Posterior cingulate gyrus (tissue), 11 donors: ENCODE data around the gene NUDC.
"Not testable (repeated sequence)": the region's sequence is repeated elsewhere in the genome, so short reads cannot be mapped to it uniquely, and the experiment has no call there.

Source experiments
- DNase-seq, 10 donors: peaks; one replicate each; pipeline versions ENCODE4 v3.0.0 to v3.0.0-alpha.2; 2020 to 2021; ENCODE audit warnings: mixed read lengths in 3 of 10
- intact Hi-C: fragments of 100-400 bp; cut with DNase I; formaldehyde crosslinking; loops from one replicate; pipeline ENCODE4 v1.15.1; 2023

The NUDC gene

DNA sequence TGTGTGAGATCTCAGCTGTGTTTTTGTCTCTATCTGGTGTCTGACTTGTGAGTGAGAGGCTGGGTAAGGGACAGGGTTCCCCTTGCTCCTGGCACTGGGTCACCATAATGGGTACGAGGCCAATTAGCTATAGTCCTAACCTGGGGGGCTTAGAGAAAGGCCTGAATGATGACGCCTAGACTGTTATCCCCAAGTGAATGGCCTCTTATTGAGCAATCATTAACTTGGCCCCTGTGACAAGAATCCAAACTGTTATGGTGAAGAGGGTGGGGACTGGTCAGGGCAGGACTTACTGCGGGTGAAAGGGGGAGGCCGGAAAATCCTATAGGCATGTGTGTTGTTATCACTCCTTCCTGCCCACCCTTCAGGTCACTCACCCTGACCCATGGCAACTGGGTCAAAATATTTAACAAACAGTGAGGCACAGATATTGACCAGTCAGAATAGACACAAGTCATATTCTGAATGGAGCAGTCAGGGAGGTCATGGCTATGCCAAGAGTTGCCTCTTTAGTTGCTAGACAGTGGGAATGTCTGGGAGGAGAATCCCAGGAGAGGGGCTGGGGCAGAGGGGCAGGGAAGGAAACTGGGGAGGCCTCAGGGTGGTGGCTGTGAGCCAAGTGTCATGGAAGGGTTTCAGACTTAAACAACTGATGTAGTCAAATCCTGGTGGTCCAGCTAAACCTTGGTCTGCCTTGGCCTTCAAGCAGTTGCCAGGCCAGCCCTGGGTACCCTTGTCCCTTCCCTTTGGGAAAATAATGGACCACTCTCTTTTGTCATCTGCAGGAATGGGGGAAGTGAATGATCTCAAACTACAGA, 11.0 kb upstream of the NUDC start:
- DNase-seq, result peak in 1 of 10 donors; percentile 7
- intact Hi-C loops, result no loop called here

DNA sequence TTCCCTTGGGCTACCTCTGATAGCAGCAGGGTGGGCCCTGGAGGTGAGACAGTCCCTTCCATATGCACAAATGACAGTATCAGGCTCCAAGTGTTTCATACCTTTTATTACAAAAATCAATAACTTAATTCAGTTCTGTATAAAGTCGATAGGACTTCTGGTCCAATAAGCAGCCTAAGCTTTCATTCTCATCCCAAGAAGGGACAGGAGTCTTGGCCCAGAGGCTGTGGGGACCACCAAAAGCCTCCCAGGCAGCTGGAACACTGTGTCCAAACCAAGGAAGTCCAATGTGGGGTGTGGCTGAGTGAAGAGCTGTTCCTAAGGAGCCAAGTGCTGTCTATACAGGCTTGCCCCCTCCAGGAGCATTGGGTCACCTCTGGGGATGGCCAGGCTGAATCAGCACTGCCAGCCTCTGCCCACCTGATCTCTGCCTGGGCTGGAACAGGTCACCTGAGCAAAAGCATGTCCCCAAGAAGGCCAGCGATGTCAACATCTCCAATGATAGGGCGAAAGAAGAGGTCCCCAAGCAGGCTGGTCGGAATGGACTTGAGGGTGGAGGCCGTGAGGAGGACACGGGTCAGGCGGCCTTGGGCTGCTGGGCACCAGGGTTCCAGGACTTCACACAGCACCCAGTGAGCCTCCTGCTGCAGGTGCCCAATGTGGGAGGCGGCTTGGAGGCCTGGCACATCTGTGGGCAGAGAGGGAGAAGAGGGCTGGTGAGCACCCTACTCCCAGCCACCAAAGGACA, 10.0 kb upstream of the NUDC start:
- intact Hi-C loops, result no loop called here
- DNase-seq, result peak in 1 of 10 donors; percentile 52

DNA sequence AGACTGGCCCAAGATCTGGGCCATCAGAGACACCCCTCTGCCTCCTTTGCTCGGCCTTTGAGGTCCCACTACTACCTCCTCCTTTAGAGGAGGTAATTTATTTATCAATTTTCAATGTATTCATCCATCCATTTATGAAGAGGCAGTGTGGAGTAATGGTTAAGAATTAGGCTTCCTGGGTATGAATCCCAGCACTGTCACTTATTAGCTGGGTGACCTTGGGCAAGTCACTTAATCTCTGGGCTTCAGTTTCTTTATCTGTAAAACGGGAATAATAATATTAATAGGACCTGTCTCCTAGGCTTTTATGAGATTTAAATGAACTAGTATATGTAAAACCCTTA, 9.4 kb upstream of the NUDC start:
- intact Hi-C loops, result no loop called here
- DNase-seq, result no peak

DNA sequence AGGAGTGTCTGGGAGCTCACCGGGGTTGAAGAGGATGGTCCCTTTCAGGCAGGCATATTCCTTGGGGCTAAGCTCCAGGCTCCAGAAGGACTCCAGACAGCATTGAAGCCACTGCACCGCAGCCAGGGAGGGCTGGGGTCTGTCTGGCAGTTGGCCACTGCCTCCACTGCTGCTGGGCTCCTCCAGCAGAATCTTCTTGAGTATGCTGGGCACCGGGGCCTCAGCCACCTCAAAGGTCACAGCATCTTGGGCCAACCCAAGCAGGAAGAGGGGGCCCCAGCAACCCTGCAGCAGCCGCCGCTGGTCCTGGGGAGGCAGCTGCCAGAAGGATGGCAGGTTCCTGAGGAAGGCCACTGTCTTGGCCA, 8.2 kb upstream of the NUDC start:
- DNase-seq, result peak in 1 of 10 donors; percentile 50
- intact Hi-C loops, result no loop called here

DNA sequence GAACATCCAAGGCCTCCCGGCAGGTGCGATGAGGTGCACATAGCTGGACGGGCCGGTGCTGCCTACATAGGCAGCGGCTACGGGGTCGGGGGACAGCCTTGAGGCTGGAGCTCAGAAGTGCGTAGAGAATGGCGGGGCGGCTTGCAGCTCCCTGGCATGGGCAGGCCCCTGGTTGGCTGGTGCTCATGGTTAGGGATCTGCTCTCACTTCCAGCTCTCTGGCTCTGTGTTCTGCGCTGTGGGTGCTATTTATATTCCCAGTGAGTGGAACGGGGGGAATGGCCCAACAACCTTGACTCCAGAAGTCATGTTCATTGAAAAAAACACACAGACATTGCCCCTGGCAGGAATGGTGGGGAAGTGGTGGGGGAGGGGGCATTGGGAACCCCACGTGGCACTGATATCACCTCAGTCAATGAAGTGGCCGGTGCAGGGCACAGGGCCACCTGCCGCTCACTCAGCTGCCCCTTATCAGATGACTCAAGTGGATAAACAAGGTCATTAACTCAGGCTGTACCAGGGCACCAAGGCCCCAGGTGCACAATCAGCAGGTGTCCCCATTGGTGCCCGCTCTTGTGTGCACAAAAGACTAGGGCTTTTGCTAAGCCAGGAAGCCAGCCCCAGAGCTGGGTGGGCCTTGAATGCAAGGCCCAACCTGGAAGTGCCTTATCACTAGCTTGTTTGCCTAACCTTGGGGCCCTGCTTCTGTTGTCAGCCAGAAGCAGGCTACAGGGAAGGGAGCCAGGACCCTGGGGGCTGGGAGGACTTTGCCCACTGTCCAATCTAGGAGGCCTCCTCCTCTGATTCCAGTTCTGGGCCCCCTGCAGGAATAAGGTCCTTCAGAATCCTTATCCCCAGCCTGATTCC, 7.6 kb upstream of the NUDC start, which contains the start of gene NR0B2:
NR0B2 (minus strand) TSS at position 222 of the 866 bp plus-strand sequence; CDS start at position 187, 35 bp downstream.
- peak in 1 of 10 donors; percentile 67 for DNase-seq
- intact Hi-C loops, result no loop called here

DNA sequence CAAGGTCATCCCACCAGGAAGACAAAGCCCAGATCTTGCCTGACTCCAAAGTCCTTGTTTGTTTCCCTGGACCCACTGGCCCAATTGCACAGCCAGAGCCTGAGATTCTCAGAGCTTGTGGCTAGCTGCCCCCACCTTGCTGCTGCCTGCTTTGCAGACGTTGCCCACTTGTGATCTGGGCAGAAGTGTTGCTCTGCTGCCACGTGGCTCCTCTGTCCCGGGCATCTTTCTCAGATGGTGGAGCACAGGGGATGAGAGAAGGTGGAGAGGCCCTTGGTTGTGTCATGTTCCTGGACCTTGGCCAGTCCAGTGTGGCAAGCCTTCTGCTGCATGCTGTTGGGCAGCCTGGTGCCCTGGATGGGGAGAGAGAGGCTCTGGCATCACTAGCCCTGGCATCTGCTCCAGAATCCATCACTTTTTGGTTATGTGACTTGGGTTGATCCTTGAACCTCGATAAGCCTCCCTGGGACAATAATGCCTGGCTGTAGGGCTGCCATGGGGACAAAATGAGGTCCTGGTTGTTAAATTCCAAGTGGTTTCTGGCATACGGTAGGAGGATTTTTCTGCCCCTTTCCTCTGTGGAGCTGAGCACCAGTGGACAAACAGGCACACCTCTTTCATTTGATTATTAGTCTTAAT, 6.2 kb upstream of the NUDC start:
- intact Hi-C loops, result no loop called here
- peak in 2 of 10 donors; percentile 20 to 26 for DNase-seq

DNA sequence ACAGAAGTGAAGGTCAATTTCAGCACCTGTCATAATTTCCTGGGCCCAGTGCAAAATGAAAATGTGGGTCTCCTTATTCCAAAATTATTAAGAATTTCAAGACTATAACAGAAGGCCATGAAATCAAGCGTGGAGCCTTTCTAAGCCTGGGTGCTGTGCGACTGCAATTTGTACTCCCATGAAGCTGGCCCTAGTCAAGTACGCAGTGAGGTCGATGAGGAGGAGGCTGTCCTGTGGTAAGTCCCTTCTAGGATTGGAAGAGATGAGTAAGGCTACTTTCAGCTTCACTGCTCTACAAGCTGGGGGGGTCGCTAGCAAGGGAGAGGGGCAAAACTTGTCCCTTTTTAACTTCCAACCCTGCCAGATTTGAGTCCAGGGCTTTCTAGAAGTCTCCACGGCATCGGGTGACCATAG, 410 bp upstream of the NUDC start:
- DNase-seq, result no peak
- intact Hi-C loops, result no loop called here

DNA sequence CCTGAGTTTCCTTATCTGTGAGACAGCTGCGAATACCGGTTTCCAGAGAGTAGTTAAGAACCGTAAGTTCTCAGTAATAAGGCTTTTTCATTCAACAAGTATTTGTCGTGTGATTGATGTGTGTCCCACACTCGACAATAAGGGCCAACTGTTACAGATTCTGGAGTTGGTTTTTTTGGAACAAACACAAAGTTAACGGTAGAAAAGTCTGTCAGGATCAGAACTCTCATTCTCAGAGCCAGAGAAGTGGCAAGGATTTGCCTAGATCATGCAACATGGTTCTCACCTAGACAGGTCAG, 837 bp downstream of the NUDC start:
- no peak for DNase-seq
- intact Hi-C loops, result no loop called here

DNA sequence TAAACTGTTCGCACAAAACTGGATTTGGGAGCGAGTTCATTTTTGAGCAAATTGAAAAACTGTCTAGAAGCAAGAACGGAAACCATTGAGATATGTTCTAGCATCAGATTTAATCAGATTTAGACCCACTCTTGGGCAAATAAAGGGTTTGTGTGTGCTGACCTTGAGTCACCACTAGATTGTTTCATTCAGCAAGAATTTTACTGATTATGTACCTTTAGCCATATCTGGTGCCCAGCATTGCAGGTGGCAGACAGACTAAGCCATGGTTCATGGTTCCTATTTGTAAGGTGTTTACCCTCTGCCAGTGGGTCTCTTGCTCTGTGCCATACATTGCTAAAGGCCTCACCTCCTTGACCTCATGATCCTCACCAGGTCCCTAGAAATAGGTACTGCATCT, 1.4 kb downstream of the NUDC start:
- intact Hi-C loops, result no loop called here
- peak in 1 of 10 donors; percentile 7 for DNase-seq

DNA sequence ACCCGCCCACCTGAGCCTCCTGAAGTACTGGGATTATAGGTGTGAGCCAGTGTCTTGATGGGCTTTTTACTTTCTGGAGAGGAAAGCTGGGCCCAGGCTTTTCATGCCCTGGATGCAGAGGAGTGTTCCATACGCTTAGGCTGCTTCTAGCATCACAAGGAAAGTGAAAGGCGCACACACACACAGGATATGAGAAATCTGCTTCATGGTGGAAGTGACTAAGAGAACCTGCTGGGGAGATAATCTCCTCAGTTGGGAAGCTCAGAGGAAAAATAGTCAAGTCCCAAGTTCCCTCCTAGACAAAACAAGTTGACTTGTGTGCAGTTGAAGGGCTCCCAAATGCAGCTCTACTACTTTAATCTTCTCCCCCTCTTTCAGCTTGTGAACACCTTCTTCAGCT, 2.2 kb downstream of the NUDC start:
- intact Hi-C loops, result no loop called here
- DNase-seq, result peak in 1 of 10 donors; percentile 4

DNA sequence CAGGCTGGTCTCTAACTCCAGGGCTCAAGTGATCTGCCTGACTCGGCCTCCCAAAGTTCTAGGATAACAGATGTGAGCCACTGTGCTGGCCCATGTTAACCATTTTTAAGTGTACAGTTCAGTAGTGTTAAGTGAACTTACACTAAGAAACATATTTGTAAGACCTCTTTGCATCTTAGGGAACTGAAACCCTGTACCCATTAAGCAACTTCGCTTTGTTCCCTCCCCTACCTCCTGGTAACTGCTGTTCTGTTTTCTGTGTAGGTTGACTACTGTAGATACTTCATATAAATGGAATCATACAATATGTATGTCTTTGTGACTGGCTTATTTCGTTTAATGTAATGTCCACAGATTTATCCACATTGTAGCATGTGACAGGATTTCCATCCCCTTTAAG, 11.0 kb downstream of the NUDC start:
- DNase-seq, result no peak
- intact Hi-C loops, result no loop called here

DNA sequence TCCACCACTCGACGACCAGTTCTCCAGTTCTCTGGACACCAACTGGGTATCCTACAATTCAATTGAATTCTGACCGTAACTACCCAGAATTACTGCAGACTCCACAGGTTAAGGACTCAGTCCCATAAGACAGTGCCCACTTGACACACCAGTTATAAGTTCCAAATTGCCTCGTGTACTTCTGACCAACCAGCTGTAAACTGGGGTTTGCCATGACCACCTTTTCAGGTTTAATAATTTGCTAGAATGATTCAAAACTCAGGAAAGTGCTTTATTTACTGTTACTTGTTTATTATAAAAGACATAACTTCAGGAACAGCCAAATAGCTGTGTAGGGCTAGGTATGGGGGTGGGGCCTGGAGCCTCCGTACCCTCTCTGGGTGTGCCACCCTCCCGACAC, 15.3 kb downstream of the NUDC start:
- intact Hi-C loops, result no loop called here

DNA sequence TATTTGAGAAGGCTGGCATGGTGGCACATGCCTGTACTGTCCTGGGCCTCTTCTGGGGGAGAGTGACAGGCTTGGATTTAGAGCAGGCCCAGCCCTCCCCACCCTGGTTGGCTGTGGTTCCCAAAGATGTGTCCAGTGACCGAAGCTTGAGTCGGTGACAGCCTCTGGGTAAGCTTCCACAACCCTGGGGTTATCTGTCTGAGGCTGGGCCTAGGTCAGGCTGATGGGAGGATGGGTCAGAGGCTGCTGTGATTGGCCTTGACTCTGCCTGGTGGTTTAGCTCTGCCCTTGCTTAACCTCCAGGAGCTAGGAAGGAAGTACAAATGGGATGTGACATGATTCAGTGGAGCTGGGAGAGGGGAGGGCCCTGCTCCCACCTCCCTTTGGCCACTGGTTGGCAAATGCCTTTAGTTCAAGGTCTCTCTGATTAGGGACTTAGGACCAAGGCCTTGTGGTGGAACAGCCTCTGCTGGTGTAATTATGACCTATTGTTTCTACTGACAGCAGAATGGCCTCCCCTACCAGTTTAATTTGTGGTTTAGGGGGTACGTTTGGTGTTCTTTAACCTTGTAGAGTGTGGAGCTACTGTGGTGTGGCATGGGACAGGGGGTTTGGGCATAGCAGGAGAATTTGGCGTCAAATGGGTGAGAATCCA, 16.6 kb downstream of the NUDC start:
- DNase-seq, result peak in 1 of 10 donors; percentile 41
- intact Hi-C loops, result no loop called here

More for the DNA sequence above, 15.3 kb downstream of the NUDC start:
- no peak for DNase-seq

DNA sequence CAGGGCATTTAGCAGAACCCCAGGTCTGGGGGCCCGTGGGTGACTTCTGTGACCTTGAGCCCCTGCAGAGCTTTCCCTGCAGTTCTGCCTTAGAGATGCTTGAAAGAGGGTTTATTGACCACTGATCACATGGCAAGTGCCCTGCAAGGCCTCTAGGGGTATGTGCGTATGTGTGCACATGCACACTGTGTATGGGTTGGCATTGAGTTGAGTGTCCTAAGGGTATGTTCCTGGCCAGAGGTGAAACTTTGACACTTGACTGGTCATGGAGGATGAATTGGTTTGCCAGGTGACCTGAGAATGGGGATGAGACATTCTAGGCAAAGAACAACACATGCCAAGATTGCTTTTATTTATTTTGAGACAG, 17.1 kb downstream of the NUDC start:
- intact Hi-C loops, result no loop called here
- peak in 1 of 10 donors; percentile 32 for DNase-seq

DNA sequence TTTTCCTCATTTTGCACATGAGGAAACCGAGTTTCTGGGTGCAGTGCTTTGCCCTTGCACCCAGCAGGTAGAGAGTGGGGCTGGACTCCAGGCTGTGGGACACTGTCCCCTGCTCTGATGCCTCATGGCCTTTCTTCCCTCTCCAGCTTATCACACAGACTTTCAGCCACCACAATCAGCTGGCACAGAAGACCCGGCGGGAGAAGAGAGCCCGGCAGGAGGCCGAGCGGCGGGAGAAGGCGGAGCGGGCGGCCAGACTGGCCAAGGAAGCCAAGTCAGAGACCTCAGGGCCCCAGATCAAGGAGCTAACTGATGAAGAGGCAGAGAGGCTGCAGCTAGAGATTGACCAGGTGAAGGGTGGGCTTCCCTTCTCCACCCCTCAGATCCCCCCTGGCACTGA, 19.8 kb downstream of the NUDC start:
- intact Hi-C loops, result no loop called here

DNA sequence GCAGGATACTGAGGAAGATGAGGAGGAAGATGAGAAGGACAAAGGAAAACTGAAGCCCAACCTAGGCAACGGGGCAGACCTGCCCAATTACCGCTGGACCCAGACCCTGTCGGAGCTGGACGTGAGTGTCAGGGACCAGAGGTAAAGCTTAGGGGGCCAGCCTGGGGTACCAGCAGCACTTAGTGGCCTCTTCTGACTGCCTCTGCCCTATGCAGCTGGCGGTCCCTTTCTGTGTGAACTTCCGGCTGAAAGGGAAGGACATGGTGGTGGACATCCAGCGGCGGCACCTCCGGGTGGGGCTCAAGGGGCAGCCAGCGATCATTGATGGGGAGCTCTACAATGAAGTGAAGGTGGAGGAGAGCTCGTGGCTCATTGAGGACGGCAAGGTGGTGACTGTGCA, 21.1 kb downstream of the NUDC start:
- DNase-seq, result peak in 2 of 10 donors; percentile 29 to 55
- intact Hi-C loops, result no loop called here

More for the DNA sequence above, 19.8 kb downstream of the NUDC start:
- DNase-seq, result peak in 2 of 10 donors; percentile 18 to 40

DNA sequence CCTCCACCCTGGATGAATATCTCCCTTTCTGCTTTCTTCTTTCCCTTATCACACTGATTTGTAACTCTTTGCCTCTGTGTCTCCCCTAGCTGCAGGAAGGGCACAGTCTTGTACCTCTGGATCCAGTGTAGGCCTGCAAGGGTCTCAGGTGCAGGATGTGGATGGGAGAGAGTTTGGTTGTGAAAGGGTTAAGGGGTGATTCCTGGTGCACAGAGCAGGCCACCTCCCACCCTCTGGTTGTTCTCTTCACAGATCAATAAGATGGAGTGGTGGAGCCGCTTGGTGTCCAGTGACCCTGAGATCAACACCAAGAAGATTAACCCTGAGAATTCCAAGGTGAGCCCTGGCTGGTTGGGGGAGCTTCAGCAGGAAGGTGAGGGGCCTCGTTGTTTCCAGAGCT, 23.6 kb downstream of the NUDC start:
- intact Hi-C loops, result no loop called here
- DNase-seq, result peak in 2 of 10 donors; percentile 4 to 7

DNA sequence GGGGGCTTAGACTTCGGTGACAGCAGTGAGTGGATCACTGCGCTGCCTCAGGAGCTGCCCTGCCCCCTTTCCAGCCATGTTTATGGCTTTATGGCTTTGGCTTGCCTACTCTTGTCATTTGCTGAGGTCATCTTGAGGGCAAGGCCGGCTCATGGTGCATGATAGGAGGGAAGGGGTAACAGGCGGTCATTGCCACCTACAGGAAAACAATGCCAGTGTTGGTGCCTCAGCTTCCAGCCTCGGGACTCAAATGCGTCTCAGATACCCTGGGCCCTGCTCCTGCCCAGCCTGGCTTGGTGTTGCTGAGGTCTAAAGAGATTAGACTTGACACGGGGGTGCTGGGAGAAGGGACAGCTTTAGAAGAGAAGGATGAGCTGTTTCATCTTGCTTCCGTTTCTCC, 24.2 kb downstream of the NUDC start:
- intact Hi-C loops, result no loop called here

DNA sequence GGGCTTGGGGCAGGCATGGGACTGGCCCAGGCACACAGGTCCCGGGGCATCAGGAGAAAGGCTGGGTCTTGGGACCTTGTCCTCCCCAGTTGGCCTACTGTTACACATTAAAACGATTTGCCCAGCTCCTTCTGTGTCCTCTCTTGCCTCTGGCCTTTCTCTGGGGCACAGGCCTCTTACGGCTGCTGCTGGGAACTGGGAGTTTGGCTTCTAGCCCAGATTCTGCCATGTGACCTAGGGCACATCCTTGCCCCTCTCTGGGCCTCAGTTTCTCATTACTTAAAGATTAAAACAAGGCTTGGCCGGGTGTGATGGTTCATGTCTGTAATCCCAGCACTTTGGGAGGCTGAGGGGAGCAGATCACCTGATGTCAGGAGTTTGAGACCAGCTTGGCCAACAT, 24.7 kb downstream of the NUDC start:
- peak in 2 of 10 donors; percentile 21 to 46 for DNase-seq

More for the DNA sequence above, 24.2 kb downstream of the NUDC start:
- peak in 2 of 10 donors; percentile 39 to 55 for DNase-seq

DNA sequence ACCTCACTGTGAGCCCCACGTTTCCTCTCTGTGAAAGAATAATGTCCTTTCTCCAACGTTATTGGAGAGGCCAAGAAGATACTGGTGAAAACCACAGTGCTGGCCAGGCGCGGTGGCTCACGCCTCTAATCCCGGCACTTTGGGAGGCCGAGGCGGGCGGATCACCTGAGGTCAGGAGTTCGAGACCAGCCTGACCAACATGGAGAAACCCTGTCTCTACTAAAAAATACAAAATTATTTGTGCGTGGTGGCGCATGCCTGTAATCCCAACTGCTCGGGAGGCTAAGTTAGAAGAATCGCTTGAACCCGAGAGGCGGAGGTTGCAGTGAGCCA, 27.1 kb downstream of the NUDC start:
- intact Hi-C loops, result not testable (repeated sequence)
- peak in 2 of 10 donors; percentile 31 to 36 for DNase-seq

More for the DNA sequence above, 24.7 kb downstream of the NUDC start:
- intact Hi-C loops, result no loop called here
